Measurements from ENCODE around the gene ADORA2A. TPM values are rescaled to one million over a fixed set of nuclear protein-coding genes. Genes with fewer than 3 reads are reported as not detected.

Gene ADORA2A
- 3.4 and 3.6 TPM in 2 replicates for total RNA-seq (2014; rRNA removed; shearing (Covaris generic))

DNA sequence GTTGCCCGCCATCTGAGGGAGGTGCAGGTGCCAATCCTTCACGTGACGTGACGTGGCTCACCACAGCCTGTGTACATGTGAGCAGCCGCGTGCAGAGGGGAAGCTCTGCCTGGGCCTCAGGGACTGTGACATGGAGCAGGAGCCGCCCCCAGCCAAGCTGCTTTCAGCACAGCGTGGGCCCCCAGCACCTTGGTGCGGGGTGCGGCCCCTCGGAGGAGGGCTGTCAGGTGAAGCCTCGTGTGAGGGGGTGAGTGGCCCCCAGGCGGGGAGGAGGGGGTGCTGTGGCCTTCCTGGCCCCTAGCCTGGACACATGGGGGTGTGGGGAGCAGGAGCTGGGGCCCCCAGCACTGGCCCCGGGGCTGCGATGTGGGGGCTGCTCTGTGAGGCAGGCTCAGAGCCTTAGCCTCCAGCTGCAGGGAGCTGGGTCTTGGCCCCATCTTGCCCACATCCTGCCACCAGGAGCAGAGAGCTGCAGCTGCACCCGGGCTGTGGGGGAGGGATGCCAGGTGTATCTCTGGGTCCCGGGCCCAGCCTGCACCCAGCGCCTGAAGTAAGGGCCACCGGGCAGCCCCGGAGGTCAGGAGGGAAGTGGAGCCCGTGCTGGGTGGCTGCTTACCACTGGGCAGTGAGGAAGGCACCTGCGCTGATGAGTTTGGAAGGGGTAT, at the start of gene ADORA2A:
ADORA2A (plus strand) TSS at position 100 of the 665 bp plus-strand sequence. CDS start 5,806 bp downstream, outside the sequence.
- no peak within 1 kb of the TSS for H3K4me3 ChIP-seq
- 0 out of 2 replicates have a peak, but pooled peaks cover 3% of the 10 kb centered on the region for H3K27me3 ChIP-seq (replicated peaks)
- no peak for DNase-seq (ENCODE audit: low read depth in 1 of 2, low spot score in 2 of 2)
- H3K9me3 ChIP-seq (replicated peaks): 0 out of 2 replicates have a peak, but pooled peaks cover 2% of the 10 kb centered on the region
- H3K36me3 ChIP-seq: no peaks in the 10 kb centered on the region
- H3K27ac ChIP-seq: no peak within 1 kb of the TSS
- H3K4me1 ChIP-seq (replicated peaks): peaks cover 10% of the 10 kb centered on the region

DNA sequence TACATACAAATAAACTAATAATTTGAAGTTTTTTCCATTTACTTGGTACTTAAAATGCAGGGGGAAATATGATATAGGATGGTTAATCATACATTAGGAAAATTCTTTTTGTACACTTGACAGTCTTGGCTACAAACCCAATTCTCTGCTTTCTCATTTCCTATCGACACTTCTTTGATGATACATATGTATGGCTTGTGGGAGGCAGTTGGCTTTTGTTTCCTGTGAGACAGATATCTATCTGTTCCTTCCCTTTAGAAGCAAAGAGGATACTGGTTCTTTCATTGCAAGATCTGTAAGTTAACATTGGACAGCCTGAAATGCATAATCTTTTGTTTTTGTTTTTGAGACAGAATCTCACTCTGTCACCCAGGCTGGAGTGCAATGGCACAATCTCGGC, 47.9 kb upstream of the ADORA2A start:
- no peaks in the 10 kb centered on the region for H3K27me3 ChIP-seq (replicated peaks)
- H3K4me1 ChIP-seq (replicated peaks): no peaks in the 10 kb centered on the region
- no peak for DNase-seq (ENCODE audit: low read depth in 1 of 2, low spot score in 2 of 2)
- H3K9me3 ChIP-seq (replicated peaks): no peaks in the 10 kb centered on the region
- H3K36me3 ChIP-seq: peaks cover 44% of the 10 kb centered on the region
- no peak overlapping the region for H3K4me3 ChIP-seq
- no peak overlapping the region for H3K27ac ChIP-seq

DNA sequence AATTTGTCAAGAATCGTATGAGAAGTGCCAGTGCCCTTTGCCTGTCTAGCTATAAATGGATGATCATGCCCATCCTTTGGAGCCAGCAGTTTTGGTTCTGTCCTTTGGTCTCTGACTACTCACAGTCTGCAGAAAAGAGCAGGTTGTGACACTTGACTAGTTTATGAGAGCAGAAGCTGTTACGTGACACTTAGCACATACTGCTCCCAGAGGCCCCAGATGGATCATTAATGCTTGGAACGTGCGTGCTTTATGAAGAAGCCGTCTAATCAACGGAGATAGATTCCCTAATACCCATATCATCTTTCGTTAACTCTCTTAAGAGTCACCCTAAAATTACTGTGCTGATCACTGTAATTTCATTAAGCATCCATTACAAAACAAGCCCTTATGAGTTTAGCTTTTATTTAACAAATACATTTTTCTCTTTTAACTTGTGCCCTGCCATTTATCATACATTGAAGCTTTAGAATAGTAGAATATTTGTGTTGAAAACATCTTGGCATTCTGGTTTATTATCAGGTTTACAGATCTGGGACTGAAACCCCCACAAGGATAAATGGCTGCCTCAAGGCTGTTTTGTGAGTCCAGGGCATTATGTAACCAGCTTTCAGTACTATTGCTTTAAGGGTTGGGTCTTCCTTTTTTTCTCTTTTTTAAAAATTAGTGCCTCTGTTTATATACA, 47.0 kb upstream of the ADORA2A start:
- DNase-seq (ENCODE audit: low read depth in 1 of 2, low spot score in 2 of 2): no peak
- H3K27ac ChIP-seq: no peak overlapping the region

DNA sequence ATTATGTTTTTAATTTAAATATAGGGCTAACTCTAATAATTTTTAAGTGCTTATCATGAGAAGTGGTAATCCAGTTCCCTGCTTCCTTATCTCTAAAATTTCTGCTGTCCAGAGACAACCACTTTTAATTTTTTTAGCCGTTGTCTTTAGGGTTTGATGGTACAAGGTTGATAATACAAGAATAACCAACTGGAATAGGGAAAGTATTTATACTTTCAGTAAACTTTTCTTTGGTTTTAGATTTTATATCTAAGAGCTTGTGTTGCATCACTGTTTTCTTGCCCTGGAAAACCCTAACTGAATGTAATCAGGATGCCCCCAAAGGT, 46.5 kb upstream of the ADORA2A start:
- no peak for DNase-seq (ENCODE audit: low read depth in 1 of 2, low spot score in 2 of 2)
- no peak overlapping the region for H3K4me3 ChIP-seq
- H3K36me3 ChIP-seq: peaks cover 32% of the 10 kb centered on the region
- H3K4me1 ChIP-seq (replicated peaks): no peaks in the 10 kb centered on the region
- H3K27ac ChIP-seq: no peak overlapping the region
- no peaks in the 10 kb centered on the region for H3K27me3 ChIP-seq (replicated peaks)
- H3K9me3 ChIP-seq (replicated peaks): no peaks in the 10 kb centered on the region

More for the DNA sequence above, 47.0 kb upstream of the ADORA2A start:
- no peaks in the 10 kb centered on the region for H3K9me3 ChIP-seq (replicated peaks)
- H3K4me3 ChIP-seq: no peak overlapping the region
- H3K36me3 ChIP-seq: peaks cover 37% of the 10 kb centered on the region
- no peaks in the 10 kb centered on the region for H3K27me3 ChIP-seq (replicated peaks)
- H3K4me1 ChIP-seq (replicated peaks): no peaks in the 10 kb centered on the region

DNA sequence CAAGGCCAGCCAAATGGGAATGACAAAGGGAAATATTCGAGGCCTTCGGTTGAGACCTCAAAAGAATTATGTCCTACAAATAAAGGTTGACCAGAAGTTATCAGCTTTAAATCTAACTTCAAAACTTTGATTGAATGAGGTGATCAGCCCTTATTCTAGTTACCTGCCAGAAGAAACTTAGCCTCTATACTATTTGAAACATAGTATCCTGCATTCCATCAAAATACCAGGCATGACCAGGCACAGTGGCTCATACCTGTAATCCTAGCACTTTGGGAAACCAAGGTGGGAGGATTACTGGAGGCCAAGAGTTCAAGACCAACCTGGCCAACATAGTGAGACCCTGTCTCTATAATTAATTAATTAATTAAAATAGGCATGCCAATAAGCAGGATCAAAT, 44.3 kb upstream of the ADORA2A start:
- DNase-seq (ENCODE audit: low read depth in 1 of 2, low spot score in 2 of 2): no peak
- H3K9me3 ChIP-seq (replicated peaks): no peaks in the 10 kb centered on the region
- no peaks in the 10 kb centered on the region for H3K27me3 ChIP-seq (replicated peaks)
- H3K4me1 ChIP-seq (replicated peaks): no peaks in the 10 kb centered on the region
- H3K36me3 ChIP-seq: peaks cover 15% of the 10 kb centered on the region
- H3K27ac ChIP-seq: no peak overlapping the region
- H3K4me3 ChIP-seq: no peak overlapping the region

DNA sequence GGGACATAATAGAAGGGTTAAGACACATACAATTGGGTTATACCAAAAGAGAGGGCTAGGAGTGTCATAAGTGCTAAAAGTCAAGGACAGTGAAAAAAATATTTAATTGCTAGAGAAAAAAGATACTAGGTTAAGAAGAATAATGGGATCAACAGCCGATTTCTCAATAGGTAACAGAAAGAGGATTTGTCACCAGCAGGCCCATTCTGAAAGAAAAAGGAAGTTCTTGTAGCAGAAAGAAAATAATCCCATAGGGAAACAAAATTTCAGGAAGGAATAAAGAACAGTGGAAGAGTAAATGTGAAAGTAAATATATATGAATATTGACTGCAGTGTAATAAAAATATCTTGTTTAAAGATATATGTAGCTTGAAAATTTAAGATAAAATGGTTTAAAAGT, 43.3 kb upstream of the ADORA2A start:
- H3K9me3 ChIP-seq (replicated peaks): no peaks in the 10 kb centered on the region
- DNase-seq (ENCODE audit: low read depth in 1 of 2, low spot score in 2 of 2): no peak
- H3K27ac ChIP-seq: no peak overlapping the region
- no peak overlapping the region for H3K4me3 ChIP-seq
- peaks cover 15% of the 10 kb centered on the region for H3K36me3 ChIP-seq
- H3K27me3 ChIP-seq (replicated peaks): no peaks in the 10 kb centered on the region
- no peaks in the 10 kb centered on the region for H3K4me1 ChIP-seq (replicated peaks)

DNA sequence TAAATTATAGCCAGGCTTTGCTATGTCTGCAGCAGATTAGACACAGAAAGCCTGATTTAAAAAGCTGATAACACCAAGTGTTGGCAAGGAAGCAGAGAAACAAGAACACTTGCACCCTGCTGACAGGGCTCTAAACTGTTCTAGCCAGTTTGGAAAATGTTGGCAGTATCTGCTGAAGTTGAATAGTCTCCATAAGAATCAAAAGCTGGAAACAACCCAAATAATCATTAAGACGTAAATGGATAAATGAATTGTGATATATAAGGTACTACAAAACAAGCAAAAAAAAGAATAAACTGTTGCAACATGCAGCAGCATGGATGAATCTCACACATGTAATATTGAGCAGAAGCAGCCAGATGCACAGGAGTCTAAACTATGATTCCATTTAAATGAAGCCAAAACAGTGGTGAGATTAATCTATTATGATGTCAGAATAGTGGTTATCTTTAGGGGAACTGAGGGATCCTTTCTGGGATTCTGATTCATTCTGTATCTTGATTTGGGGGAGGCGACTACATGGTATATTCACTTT, 40.4 kb upstream of the ADORA2A start:
- DNase-seq (ENCODE audit: low read depth in 1 of 2, low spot score in 2 of 2): no peak
- no peaks in the 10 kb centered on the region for H3K9me3 ChIP-seq (replicated peaks)

DNA sequence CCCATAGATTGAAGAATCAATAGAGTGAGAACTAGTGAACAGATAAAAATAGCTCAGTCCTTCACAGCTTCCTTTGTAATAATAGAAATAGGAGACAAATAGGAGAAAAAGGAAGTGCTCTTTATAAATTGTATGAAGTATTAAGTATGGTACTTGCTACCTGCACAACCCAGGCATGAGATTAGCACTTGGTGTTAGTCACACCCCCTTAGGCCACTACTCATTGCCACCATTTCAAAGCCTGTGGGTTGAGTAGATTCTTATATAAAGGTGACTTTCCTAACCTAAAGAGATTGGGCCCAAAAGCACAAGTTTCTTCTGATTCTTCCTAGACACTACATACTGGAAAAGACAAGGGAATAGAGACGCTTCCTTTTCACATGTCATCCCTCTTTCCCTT, 37.7 kb upstream of the ADORA2A start:
- no peak for DNase-seq (ENCODE audit: low read depth in 1 of 2, low spot score in 2 of 2)
- Histone ChIP-seq H3K4me3 (no peak overlapping the region), H3K4me1 (replicated peaks) (peaks cover 21% of the 10 kb centered on the region), H3K27ac (no peak overlapping the region), H3K36me3 (peaks cover 9% of the 10 kb centered on the region), H3K27me3 (replicated peaks) (no peaks in the 10 kb centered on the region), H3K9me3 (replicated peaks) (no peaks in the 10 kb centered on the region)

More for the DNA sequence above, 40.4 kb upstream of the ADORA2A start:
- Histone ChIP-seq H3K4me3 (no peak overlapping the region), H3K27ac (no peak overlapping the region), H3K36me3 (0 out of 2 replicates have a peak, but pooled peaks cover 2% of the 10 kb centered on the region), H3K27me3 (replicated peaks) (no peaks in the 10 kb centered on the region), H3K4me1 (replicated peaks) (peaks cover 12% of the 10 kb centered on the region)

DNA sequence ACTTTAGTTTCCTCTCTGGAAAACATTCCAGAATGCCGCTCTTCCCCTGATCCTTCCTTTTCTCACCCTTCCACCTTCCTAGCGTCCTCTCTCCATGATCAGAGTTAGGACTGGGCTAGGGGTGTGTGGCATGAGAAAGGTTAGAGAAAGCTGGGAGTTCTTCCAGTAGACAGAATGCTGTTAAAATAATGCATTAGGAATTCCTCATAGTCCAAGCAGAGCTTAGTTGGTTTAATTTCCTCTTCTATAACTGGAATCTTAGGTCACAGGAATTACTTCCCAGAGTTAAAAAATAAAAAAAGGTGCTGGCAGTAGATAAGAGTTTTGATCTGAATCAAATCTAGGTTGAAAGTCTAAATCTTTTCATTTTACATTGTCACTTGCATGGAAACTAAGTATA, 37.2 kb upstream of the ADORA2A start:
- no peak overlapping the region for H3K4me3 ChIP-seq
- peaks cover 21% of the 10 kb centered on the region for H3K4me1 ChIP-seq (replicated peaks)
- DNase-seq (ENCODE audit: low read depth in 1 of 2, low spot score in 2 of 2): no peak
- H3K27ac ChIP-seq: no peak overlapping the region
- H3K36me3 ChIP-seq: peaks cover 9% of the 10 kb centered on the region
- no peaks in the 10 kb centered on the region for H3K27me3 ChIP-seq (replicated peaks)
- H3K9me3 ChIP-seq (replicated peaks): no peaks in the 10 kb centered on the region

DNA sequence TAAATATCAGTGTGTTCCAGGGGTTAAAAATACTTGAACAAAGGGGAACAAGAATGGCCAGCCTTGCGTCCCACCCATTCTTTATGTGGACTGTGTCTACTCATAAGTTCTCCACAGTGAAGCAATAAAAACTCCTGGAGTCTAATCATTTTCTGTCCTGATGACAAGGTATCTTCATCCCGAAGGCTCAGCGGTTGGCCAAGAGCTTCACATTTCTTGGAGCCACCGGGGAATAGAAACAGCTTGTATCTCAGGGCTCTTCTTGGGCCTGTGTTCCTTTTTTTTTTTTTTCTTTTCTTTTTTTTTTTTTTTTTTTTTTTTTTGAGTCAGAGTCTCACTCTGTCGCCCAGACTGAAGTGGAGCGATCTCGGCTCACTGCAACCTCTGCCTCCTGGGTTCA, 36.8 kb upstream of the ADORA2A start:
- Histone ChIP-seq H3K4me1 (replicated peaks) (peaks cover 21% of the 10 kb centered on the region), H3K27ac (no peak overlapping the region), H3K9me3 (replicated peaks) (no peaks in the 10 kb centered on the region), H3K27me3 (replicated peaks) (no peaks in the 10 kb centered on the region), H3K36me3 (peaks cover 9% of the 10 kb centered on the region), H3K4me3 (no peak overlapping the region)
- no peak for DNase-seq (ENCODE audit: low read depth in 1 of 2, low spot score in 2 of 2)

DNA sequence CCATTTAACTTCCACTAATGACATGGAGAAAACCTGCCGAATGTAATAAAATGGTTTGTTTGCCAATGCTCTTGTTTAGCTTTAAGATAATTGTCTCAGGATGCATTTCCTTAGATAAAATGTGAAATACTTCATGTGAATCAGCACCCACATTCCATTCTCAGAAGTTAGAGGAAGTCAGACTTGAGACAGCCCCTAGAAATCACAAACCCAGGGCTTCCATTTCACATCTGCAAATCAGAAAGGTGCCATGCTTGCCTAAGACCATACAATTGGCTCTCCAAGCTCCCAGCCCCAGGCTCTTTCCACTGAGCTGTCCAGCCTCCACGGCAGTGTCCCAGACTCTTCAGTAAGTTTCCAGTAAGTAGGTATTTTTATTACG, 35.6 kb upstream of the ADORA2A start:
- DNase-seq (ENCODE audit: low read depth in 1 of 2, low spot score in 2 of 2): peak in 1 of 2 experiments; percentile 53
- Histone ChIP-seq H3K9me3 (replicated peaks) (no peaks in the 10 kb centered on the region), H3K27ac (peak overlapping the region; percentile 30)

DNA sequence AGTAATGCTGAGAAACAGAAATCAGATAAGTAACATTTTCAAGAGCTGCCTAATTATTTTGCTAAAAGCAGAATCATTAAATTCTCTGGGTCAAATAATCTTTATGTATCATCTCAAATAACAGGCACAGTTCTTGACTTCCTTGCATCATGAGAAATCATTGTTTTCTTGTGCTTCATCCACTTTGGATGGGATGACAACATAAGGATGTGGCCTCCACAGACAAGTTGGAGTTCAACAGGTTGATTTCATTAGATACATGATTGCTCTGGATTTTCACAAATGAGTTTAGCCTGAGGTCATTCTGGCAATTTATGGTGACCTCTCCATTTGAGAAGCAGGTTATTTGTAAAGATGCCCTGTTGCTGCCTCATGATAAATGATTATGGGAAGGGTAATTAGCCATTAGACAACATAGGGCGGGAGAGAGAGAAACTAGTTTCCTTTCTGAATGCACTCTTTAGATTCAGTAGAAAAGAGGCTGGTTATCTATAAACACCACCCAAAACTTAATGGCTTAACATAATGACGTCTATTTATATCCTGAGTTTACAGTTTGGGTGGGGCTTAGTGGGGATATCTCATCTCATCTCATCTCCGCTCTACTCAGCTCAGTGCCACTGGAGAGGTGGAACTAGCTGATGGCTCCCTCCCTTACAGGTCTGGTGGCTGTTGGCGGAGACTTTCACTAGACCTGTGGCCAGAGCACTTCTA, 35.0 kb upstream of the ADORA2A start:
- no peaks in the 10 kb centered on the region for H3K27me3 ChIP-seq (replicated peaks)
- no peak overlapping the region for H3K4me3 ChIP-seq
- H3K27ac ChIP-seq: peak overlapping the region; percentile 30
- peaks cover 23% of the 10 kb centered on the region for H3K36me3 ChIP-seq
- peaks cover 21% of the 10 kb centered on the region for H3K4me1 ChIP-seq (replicated peaks)
- no peak for DNase-seq (ENCODE audit: low read depth in 1 of 2, low spot score in 2 of 2)
- no peaks in the 10 kb centered on the region for H3K9me3 ChIP-seq (replicated peaks)

More for the DNA sequence above, 35.6 kb upstream of the ADORA2A start:
- Histone ChIP-seq H3K27me3 (replicated peaks) (no peaks in the 10 kb centered on the region), H3K4me3 (no peak overlapping the region), H3K36me3 (peaks cover 18% of the 10 kb centered on the region), H3K4me1 (replicated peaks) (peaks cover 21% of the 10 kb centered on the region)

DNA sequence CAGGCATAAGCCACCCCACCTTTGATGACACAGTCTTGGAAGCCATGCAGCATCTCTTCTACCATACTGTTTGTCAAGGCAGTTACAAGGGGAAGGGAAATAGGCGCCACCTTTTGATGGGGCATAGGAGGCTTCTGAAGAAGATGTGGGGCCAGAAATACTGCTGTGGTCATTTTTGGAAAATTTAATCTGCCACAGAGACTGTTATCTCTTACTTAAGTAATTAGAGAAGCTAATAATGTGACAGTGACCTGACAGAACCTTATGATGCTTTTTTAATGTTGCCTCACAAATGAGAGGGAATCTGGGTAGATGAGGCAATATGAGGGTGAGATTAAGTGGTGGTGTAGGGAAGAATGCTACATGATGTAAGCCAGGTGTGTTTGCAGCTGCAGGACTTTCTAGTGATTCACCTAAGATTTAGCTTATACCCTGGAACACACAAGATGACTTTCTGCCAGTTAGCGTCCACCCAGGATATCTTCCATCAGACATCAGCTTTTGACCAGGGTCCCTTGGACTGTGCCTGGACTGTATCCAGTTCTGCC, 34.3 kb upstream of the ADORA2A start:
- Histone ChIP-seq H3K36me3 (peaks cover 27% of the 10 kb centered on the region), H3K27me3 (replicated peaks) (no peaks in the 10 kb centered on the region), H3K27ac (no peak overlapping the region), H3K4me1 (replicated peaks) (peaks cover 25% of the 10 kb centered on the region), H3K9me3 (replicated peaks) (no peaks in the 10 kb centered on the region), H3K4me3 (no peak overlapping the region)
- DNase-seq (ENCODE audit: low read depth in 1 of 2, low spot score in 2 of 2): no peak

Measured in SJSA1 (cell line).